NK-92 (cell line): ENCODE results near the gene PKN1.
"Not testable (repeated sequence)": the region's sequence is repeated elsewhere in the genome, so short reads cannot be mapped to it uniquely, and the experiment has no call there.

Source experiments
- DNase-seq: peaks from one replicate; lab custom pipeline; 2025; ENCODE audit not compliant: unreplicated experiment; lab: John Stamatoyannopoulos, UW

Gene PKN1

GRCh38 chr19:14460935-14461334, 27.8 kb downstream of the PKN1 start:
- DNase-seq: no peak

DNA sequence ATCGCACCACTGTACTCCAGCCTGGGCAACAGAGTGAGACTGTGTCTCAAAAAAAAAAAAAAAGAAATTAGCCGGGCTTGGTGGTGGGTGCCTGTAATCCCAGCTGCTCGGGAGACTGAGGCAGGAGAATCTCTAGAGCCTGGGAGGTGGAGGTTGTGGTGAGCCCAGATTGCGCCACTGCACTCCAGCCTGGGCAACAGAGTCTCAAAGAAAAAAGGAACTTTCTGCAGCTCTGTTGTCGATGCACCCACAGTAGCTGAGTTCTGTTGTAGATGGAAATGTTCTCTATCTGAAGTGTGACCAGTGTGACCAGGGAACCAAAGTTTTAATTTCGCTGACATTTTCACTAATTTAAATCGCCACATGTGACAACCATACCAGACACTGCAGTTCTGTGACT, 29.3 kb downstream of the PKN1 start:
- DNase-seq: not testable (repeated sequence)

DNA sequence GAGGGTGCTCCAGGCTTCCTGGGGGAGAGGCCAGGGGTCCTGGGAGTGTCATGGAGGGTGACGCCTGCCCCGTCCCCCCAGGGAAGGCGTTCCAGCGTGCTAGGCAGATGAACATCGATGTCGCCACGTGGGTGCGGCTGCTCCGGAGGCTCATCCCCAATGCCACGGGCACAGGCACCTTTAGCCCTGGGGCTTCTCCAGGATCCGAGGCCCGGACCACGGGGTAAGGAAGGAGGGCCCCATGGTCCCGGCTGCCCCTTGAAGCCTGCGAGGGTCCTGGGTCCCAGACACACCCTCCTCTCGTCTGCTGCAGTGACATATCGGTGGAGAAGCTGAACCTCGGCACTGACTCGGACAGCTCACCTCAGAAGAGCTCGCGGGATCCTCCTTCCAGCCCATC, 30.6 kb downstream of the PKN1 start:
- DNase-seq: no peak

- DNase-seq: no peak
Measured at GRCh38 chr19:14467391-14467790, 34.3 kb downstream of the PKN1 start.

DNA sequence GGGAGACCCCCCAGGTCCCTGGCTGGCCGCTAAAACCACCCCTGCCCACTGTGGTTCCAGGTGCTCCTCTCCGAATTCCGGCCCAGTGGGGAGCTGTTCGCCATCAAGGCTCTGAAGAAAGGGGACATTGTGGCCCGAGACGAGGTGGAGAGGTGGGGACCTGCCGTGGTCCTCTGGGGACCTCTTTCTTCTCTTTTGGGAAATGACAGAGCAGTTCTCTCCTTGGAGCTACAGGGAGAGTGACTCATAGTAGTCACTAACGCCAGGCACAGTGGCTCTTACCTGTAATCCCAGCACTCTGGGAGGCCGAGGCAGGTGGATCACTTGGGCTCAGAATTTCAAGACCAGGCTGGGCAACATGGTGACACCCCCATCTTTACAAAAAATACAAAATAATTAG, 34.7 kb downstream of the PKN1 start:
- DNase-seq: no peak

GRCh38 chr19:14470031-14470876, 37.1 kb downstream of the PKN1 start:
- DNase-seq: no peak

DNA sequence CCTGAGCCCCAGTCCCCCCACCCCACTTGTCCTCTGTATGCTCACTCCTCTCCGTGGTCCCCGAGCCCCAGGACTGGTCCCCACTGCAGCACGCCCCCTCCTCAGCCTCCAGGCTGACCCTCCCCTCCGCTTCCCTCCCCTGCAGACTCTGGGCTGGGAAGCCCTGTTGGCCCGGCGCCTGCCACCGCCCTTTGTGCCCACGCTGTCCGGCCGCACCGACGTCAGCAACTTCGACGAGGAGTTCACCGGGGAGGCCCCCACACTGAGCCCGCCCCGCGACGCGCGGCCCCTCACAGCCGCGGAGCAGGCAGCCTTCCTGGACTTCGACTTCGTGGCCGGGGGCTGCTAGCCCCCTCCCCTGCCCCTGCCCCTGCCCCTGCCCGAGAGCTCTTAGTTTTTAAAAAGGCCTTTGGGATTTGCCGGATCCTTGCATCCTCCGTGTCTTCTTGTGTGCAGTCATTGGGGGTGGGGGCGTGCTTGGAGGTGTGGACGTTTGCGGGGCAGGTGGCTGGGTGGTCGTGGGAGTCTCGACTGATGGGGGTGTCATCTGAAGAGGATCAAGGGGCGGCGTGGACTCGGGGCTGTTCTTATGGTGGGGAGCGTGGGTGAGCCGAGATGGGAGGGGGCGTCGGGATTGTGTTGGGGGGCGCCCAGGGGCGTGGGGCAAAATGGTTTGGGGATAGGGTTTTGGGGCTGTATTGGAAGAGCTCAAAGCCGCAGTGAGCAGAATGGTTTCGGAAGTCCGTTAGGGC, 38.5 kb downstream of the PKN1 start:
- no peak for DNase-seq

DNA sequence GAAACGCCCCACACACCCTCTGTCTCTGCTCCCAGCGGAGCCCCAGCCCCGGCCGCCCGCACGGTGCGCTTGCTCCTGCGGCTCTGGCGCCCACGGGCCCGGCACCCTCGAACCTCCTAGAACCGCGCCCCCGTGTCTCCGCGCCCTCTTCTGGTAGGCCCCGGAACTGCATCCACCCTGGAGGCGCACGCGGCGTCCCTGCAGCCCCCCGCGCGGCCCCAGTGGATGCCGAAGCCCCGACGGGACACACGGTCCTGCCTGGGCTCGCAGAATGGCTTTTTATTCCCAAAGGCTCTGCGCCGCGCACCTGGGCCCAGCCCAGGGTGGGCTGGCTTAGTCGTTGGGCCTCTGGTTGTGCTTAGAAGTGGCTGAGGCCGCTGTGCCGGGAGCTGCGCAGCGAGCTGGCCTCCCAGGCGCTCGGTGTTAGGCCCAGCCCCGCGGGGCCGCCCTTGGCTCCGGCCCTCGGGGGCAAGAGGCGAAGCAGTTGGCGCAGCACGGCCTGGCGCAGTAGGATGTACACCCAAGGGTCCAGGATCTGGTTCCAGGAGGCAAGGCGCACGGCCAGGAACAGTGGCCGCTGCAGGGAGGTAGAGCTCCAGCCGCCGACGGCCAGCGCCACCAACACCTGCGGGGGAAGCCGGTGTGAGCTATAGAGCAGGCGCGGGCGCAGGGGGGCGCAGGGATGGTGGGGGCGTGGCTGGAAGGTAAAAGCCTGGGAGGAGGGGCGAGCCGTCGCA, 39.3 kb downstream of the PKN1 start:
- no peak for DNase-seq

DNA sequence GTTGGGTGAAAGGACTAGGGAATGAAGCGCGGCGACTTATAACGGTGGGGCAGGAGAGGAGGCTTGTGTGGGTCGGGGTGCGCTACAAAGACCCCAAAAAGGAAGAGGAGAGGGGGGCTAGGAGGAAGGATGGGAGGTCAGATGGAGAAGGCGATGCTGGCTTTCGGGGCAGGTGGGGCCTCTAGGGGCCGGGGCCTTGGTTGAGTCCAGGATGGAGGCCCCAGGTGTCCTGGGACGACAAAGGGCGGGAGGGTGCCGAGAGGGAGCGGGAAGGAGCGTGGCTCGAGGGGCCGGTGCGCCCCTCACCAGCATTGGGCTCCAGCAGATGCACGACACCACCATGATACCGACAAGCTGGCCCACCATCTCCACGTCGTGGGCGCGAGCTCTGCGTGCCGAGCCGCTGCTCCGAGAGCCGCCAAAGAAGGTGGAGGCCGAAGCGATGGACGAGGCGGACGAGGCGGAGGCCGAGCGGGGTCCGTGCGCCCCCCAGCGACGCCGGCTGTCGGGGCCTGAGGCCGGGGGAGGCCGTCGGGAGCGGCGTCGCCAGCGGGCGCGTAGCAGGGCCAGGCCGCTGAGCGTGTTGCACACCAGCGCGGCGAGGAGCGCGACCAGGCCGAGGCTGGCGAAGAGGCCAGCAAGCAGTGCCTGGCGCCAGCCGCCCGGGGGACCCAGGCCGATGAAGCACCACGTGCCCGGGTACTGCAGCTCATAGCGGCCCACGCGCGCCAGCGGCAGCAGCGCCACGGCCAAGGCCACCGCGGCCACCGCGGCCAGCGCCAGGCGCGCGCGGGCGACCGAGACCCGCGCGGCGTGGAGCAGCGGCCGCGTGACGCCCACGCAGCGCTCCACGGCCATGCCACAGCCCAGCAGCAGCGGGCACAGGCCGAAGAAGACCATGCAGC, 40.2 kb downstream of the PKN1 start:
- DNase-seq: no peak

DNA sequence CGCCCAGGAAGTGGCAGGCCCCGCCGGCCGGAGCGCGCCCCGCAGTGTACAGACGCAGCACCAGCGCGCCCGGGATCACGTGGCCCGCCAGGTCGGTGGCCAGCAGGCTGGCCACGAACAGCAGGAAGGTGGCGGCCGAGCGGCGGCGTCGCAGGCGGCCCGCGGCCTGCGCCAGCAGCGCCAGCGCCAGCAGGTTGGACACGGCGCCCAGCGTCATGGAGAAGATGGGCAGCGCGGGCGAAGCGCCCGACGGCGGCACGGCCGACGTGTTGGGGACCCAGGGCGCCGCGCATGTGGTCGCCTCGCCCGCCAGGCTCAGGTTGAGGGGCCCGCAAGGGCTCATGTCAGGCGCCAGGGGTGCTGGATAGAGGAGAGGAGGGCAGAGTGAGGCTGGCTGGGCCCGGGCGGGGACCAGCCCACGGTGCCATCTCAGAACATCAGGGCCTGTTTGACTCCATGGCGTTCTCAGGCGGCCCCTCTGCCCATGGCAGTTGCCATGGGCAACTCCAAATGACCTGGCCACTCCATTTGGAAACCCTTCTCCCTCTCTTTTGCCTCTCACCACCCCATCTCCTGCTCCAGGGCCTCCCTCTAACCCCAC, 41.0 kb downstream of the PKN1 start:
- DNase-seq: no peak

DNA sequence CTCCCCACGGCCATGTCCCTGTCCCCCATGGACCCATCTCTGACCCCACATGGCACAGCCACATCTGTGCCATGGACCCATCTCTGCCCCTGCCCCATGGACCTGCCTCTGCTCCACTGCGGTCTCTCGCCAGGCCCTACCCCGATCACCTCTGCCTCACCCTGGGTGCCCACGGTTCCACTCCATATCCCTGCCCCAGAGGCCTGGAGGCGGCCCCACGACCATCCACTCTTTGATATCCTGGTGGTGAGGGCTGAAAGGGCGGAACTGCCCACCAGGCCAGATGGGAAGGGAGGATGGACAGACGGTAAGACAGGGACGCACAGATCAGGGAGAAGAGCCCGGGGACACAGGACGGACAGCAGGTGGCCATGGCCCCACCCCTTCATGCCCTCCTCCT, 41.7 kb downstream of the PKN1 start:
- no peak for DNase-seq

DNA sequence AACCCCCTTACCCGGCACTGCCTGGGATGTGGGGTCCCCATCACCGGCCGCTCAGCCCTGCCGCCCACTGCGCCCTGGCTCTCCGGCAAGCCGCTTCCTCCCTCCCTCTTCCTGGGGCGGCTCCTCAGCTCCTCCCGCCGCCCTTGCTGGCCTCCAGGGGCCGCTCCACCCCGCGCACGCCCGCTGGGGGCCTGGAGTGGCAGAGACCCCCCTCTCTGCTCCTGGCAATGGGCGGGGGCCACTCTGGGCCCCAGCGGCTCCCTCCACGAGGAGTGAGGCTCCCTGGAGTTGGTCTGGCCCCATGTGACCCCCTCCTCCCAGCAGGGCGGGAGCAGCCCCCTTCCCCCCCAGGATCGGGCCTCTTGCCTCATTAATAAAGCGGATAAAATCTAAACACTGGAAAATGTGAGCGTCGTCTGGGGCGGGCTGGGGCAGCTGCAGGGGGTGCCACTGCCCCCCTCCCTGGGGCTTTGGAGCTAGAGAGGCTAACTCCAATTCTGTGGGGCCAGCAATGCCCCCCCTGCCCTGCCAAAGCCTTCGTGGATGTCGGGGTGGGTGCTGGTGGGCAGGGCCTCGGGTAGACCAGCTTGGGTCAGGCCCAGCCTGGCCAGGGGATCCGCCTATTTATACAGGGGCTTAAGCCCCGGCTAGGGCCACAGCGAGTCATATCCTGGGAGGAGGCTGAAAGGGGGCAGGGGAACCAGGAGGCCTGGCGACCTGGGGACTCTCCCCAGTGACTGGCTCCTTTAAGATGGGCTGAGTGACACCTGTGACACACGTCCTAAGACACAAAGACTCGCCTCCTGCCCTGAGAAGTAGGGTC, 42.4 kb downstream of the PKN1 start, which contains the start of gene PTGER1:
TSS of gene PTGER1 (minus strand) at position 104 of the 823 bp plus-strand sequence. CDS start 1,034 bp downstream, outside the sequence.
- DNase-seq: no peak

DNA sequence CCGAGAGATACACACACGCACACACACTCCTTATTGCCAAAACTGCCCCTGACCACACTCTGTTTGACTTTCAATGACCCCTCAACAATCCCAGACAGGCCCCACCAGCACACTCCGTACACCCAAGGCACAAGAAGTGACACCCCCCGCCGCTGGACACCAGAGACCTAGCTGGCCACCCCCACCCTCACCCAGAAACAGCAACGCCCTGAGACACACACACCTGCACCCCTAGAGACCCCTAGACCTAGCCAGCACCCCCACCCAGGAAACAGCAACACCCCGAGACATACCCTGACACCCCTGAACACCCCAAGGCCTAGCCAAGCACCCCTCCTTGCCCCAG, 43.2 kb downstream of the PKN1 start:
- DNase-seq: no peak

DNA sequence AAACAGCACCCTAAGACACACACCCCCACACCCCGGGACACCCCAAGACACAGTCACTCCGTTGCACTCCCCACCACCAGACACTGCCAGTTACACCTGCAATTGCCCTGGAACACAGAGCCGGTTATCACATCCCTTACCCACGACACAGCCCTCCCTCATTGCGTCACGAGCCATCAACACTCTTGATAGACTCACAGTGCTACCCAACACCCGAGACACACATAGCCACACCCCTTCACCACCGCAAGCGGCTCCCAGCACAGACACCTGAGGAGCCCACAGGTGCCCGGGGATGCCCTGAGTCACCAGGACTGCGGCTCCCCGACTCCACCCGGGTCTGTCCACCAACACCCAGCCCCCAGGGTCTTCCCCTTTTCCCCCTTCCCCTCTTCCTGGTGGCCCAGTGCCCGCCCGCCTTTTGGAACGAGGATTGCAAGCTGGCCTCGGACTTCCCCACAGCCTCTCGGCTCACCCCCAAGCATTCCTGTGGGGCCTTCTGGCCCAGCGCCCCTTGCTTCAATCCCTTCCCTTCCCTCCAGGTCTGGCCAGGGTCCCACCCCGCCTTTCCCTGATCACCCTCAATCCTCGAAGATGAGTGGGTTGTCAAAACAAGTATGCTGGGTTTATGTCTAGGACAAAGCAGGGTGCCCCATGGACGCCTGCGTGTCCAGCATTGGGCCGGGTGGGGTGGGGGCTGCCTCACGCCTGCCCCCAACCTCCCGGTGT, 43.7 kb downstream of the PKN1 start:
- no peak for DNase-seq

- no peak for DNase-seq
Measured at GRCh38 chr19:14477418-14478112, 44.5 kb downstream of the PKN1 start.

- no peak for DNase-seq
Measured at GRCh38 chr19:14478113-14478545, 45.0 kb downstream of the PKN1 start.

GRCh38 chr19:14479309-14479974, 46.3 kb downstream of the PKN1 start:
- DNase-seq: no peak
